Neural progenitor cell (in vitro differentiated cells): Measurements from ENCODE around the gene SCMH1. TPM values are rescaled to one million over a fixed set of nuclear protein-coding genes. Genes with fewer than 3 reads are reported as not detected.

Source experiments
- DNase-seq: peaks from one replicate; pipeline ENCODE4 v3.0.0-alpha.2; 2016; ENCODE audit warnings: low spot score
- H2AFZ ChIP-seq: fragments of 200-600 bp; sonication (generic); replicated peaks from 2 replicates; pipeline ENCODE4 v1.6.1; 2016; ENCODE audit warnings: antibody characterized with exemption
- H3F3A ChIP-seq: fragments of 200-600 bp; sonication (generic); 2 replicates; pipeline ENCODE4 v1.6.1; 2016; ENCODE audit warnings: antibody characterized with exemption, low read depth
- H3K27ac ChIP-seq: fragments of 200-600 bp; sonication (generic); 2 replicates; pipeline ENCODE4 v1.5.1; 2016; ENCODE audit warnings: mild to moderate bottlenecking
- H3K27me3 ChIP-seq: fragments of 200-600 bp; sonication (generic); 2 replicates; pipeline ENCODE4 v1.6.1; 2016; ENCODE audit warnings: mild to moderate bottlenecking, moderate library complexity
- H3K36me3 ChIP-seq: fragments of 200-600 bp; sonication (generic); 2 replicates; pipeline ENCODE4 v1.5.1; 2016
- H3K4me1 ChIP-seq: fragments of 200-600 bp; sonication (generic); 2 replicates; pipeline ENCODE4 v1.6.1; 2016; ENCODE audit warnings: mixed run types
- H3K4me2 ChIP-seq: fragments of 200-600 bp; sonication (generic); 2 replicates; pipeline ENCODE4 v1.6.1; 2016
- H3K4me3 ChIP-seq: fragments of 200-600 bp; sonication (generic); 2 replicates; pipeline ENCODE4 v1.5.1; 2016
- H3K79me2 ChIP-seq: fragments of 200-600 bp; sonication (generic); 2 replicates; pipeline ENCODE4 v1.6.1; 2016; ENCODE audit warnings: low read depth
- H3K9ac ChIP-seq: fragments of 200-600 bp; sonication (generic); 2 replicates; pipeline ENCODE4 v1.6.1; 2016
- H3K9me3 ChIP-seq: fragments of 200-600 bp; sonication (generic); 2 replicates; pipeline ENCODE4 v1.5.1; 2016; ENCODE audit warnings: low read depth
- H4K20me1 ChIP-seq: fragments of 200-600 bp; sonication (generic); 2 replicates; pipeline ENCODE4 v1.6.1; 2016; ENCODE audit warnings: low read depth
- H3K27ac Mint-ChIP-seq: 3 replicates; pipeline ENCODE4 v1.8.0; 2021; ENCODE audit warnings: mixed read lengths
- H3K27me3 Mint-ChIP-seq: 2 replicates; pipeline ENCODE4 v1.8.0; 2022; ENCODE audit warnings: low read depth, mild to moderate bottlenecking, inconsistent platforms, moderate library complexity, mixed read lengths; ENCODE audit not compliant: insufficient read depth
- H3K36me3 Mint-ChIP-seq: 3 replicates; pipeline ENCODE4 v1.8.0; 2021; ENCODE audit warnings: mixed read lengths
- H3K4me1 Mint-ChIP-seq: 3 replicates; pipeline ENCODE4 v1.8.0; 2021; ENCODE audit warnings: mixed read lengths
- H3K4me3 Mint-ChIP-seq: 3 replicates; pipeline ENCODE4 v1.8.0; 2021; ENCODE audit warnings: mild to moderate bottlenecking, moderate library complexity, mixed read lengths
- H3K9me3 Mint-ChIP-seq: 3 replicates; pipeline ENCODE4 v1.8.0; 2020; ENCODE audit warnings: mixed read lengths
- CTCF ChIP-seq: fragments of 200-600 bp; sonication (generic); IDR thresholded peaks from 2 replicates; pipeline ENCODE4 v1.5.1; 2017; ENCODE audit warnings: antibody characterized with exemption, mild to moderate bottlenecking
- EZH2 ChIP-seq: fragments of 200-600 bp; sonication (generic); IDR thresholded peaks from 2 replicates; pipeline ENCODE4 v1.6.1; 2017; ENCODE audit warnings: antibody characterized with exemption, mild to moderate bottlenecking, moderate library complexity
- EZH2phosphoT487 ChIP-seq: fragments of 200-600 bp; sonication (generic); IDR thresholded peaks from 2 replicates; pipeline ENCODE4 v1.6.1; 2017; ENCODE audit warnings: antibody characterized with exemption
- total RNA-seq: library from RNA; depleted of rRNA; stranded (reverse); fragments of >200 nt; gene quantifications from 2 replicates; pipeline ENCODE4 v1.2.3, GENCODE V29; 2015; ENCODE audit warnings: low replicate concordance

SCMH1 gene
- total RNA-seq, 1 donor from 2014 or later, result 16.1 TPM

- Histone ChIP-seq H3K27me3 (no peaks in the 10 kb centered on the region), H3K4me2 (no peak overlapping the region), H3F3A (peaks cover 8% of the 10 kb centered on the region), H3K79me2 (peaks cover 72% of the 10 kb centered on the region), H3K9me3 (no peaks in the 10 kb centered on the region), H3K27ac (no peak overlapping the region), H3K4me1 (peaks cover 18% of the 10 kb centered on the region), H3K36me3 (no peaks in the 10 kb centered on the region), H4K20me1 (peaks cover 54% of the 10 kb centered on the region), H2AFZ (no peak overlapping the region), H3K4me3 (no peak overlapping the region), H3K9ac (no peak overlapping the region)
- Mint-ChIP-seq H3K36me3 (no peaks in the 10 kb centered on the region), H3K9me3 (no peaks in the 10 kb centered on the region), H3K27ac (no peak overlapping the region), H3K4me1 (peaks cover 10% of the 10 kb centered on the region), H3K27me3 (peaks cover 2% of the 10 kb centered on the region), H3K4me3 (no peak overlapping the region)
- DNase-seq, result no peak
- TF ChIP-seq CTCF, result no peak
- no peak for TF ChIP-seq EZH2
- no peak for TF ChIP-seq EZH2phosphoT487
Observed at GRCh38 chr1:41235893-41236292, 6.2 kb downstream of the SCMH1 start.

GRCh38 chr1:41233708-41234107, 8.4 kb downstream of the SCMH1 start:
- Histone ChIP-seq H2AFZ (no peak overlapping the region), H3K4me2 (no peak overlapping the region), H3K9ac (no peak overlapping the region), H3K36me3 (no peaks in the 10 kb centered on the region), H3K9me3 (no peaks in the 10 kb centered on the region), H3K4me1 (peaks cover 8% of the 10 kb centered on the region), H3K79me2 (peaks cover 73% of the 10 kb centered on the region), H3K27ac (no peak overlapping the region), H3K4me3 (no peak overlapping the region), H3K27me3 (no peaks in the 10 kb centered on the region), H3F3A (no peaks in the 10 kb centered on the region), H4K20me1 (peaks cover 34% of the 10 kb centered on the region)
- peaks cover 4% of the 10 kb centered on the region for H3K4me1 Mint-ChIP-seq
- TF ChIP-seq EZH2 (no peak), CTCF (no peak), EZH2phosphoT487 (no peak)
- H3K27ac Mint-ChIP-seq, result no peak overlapping the region
- DNase-seq, result no peak
- peaks cover 7% of the 10 kb centered on the region for H3K36me3 Mint-ChIP-seq
- no peaks in the 10 kb centered on the region for H3K27me3 Mint-ChIP-seq
- no peaks in the 10 kb centered on the region for H3K9me3 Mint-ChIP-seq
- no peak overlapping the region for H3K4me3 Mint-ChIP-seq

GRCh38 chr1:41232305-41232704, 9.8 kb downstream of the SCMH1 start:
- Histone ChIP-seq H3K4me2 (no peak overlapping the region), H3K36me3 (no peaks in the 10 kb centered on the region), H3K9me3 (no peaks in the 10 kb centered on the region), H4K20me1 (peaks cover 24% of the 10 kb centered on the region), H2AFZ (no peak overlapping the region), H3F3A (no peaks in the 10 kb centered on the region), H3K79me2 (peaks cover 75% of the 10 kb centered on the region), H3K27ac (no peak overlapping the region), H3K4me3 (no peak overlapping the region), H3K9ac (no peak overlapping the region), H3K27me3 (no peaks in the 10 kb centered on the region), H3K4me1 (peaks cover 9% of the 10 kb centered on the region)
- no peaks in the 10 kb centered on the region for H3K9me3 Mint-ChIP-seq
- peaks cover 11% of the 10 kb centered on the region for H3K36me3 Mint-ChIP-seq
- DNase-seq, result no peak
- no peaks in the 10 kb centered on the region for H3K27me3 Mint-ChIP-seq
- peaks cover 4% of the 10 kb centered on the region for H3K4me1 Mint-ChIP-seq
- TF ChIP-seq CTCF (no peak), EZH2 (no peak), EZH2phosphoT487 (no peak)
- no peak overlapping the region for H3K4me3 Mint-ChIP-seq
- H3K27ac Mint-ChIP-seq, result no peak overlapping the region
